Mononuclear cell (primary cell): ENCODE results near the gene ARHGEF26. TPM values are rescaled to one million over a fixed set of nuclear protein-coding genes. Genes with fewer than 3 reads are reported as not detected.
"Not testable (repeated sequence)": the region's sequence is repeated elsewhere in the genome, so short reads cannot be mapped to it uniquely, and the experiment has no call there.

Source experiments
- H3K27me3 ChIP-seq: 2 replicates; pipeline ENCODE4 v1.6.0; 2011; ENCODE audit warnings: low read length, control low read depth; ENCODE audit not compliant: insufficient read depth
- H3K4me1 ChIP-seq: 2 replicates; pipeline ENCODE4 v1.5.1; 2011; ENCODE audit warnings: mild to moderate bottlenecking, low read length, control low read depth; ENCODE audit not compliant: insufficient read depth
- H3K4me3 ChIP-seq: 2 replicates; pipeline ENCODE4 v1.5.1; 2011; ENCODE audit warnings: mild to moderate bottlenecking, low read length, moderate library complexity
- H3K9me3 ChIP-seq: 2 replicates; pipeline ENCODE4 v1.5.1; 2011; ENCODE audit warnings: low read depth, mild to moderate bottlenecking, control low read depth, low read length
- total RNA-seq: library from RNA; depleted of rRNA; stranded (reverse); fragments of >200 nt; gene quantifications from one replicate; pipeline ENCODE4 v1.2.3, GENCODE V29; 2012

The ARHGEF26 gene, protein sequence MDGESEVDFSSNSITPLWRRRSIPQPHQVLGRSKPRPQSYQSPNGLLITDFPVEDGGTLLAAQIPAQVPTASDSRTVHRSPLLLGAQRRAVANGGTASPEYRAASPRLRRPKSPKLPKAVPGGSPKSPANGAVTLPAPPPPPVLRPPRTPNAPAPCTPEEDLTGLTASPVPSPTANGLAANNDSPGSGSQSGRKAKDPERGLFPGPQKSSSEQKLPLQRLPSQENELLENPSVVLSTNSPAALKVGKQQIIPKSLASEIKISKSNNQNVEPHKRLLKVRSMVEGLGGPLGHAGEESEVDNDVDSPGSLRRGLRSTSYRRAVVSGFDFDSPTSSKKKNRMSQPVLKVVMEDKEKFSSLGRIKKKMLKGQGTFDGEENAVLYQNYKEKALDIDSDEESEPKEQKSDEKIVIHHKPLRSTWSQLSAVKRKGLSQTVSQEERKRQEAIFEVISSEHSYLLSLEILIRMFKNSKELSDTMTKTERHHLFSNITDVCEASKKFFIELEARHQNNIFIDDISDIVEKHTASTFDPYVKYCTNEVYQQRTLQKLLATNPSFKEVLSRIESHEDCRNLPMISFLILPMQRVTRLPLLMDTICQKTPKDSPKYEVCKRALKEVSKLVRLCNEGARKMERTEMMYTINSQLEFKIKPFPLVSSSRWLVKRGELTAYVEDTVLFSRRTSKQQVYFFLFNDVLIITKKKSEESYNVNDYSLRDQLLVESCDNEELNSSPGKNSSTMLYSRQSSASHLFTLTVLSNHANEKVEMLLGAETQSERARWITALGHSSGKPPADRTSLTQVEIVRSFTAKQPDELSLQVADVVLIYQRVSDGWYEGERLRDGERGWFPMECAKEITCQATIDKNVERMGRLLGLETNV
- 0.21 TPM for total RNA-seq

DNA sequence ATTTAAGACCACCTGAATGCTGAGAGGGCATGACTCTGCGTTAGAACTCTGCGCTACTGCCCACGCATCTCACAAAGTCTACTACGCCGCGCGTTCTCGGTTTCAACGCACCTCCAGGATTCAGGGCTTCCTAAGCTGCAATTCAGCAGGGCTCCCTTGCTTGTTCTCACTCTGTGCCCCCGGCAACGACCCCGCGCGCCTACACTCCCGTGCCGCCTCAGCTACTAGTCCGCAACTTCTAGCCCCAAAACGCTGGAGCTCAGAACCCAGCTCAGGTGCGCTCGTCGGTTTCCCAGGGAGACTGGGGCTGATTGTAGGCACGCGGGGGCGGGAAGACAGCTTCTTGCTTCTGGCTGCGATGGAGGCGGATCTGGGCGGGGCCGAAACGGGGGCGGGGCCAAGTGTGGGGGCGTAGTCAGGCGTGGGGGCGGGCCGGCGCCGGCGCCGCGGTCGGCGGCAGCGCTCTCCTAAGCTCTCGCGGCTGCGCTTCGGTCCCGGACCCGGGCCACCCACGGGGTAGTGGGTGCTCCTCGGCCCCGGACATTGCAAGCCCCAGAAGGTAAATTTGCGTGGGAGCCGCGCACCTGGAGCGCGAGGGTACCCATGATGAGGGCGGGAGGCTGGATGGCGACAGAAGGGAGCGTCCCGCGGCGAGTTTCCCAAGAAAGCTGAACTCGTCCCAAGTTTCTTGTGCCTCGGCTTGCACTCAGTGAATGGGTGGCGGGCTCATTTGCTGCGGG is at the start of gene ARHGEF26:
Gene ARHGEF26, plus strand, starts transcription at position 430 of the 740 bp plus-strand sequence. CDS start 603 bp downstream, outside the sequence.
- Histone ChIP-seq H3K9me3 (no peaks in the 10 kb centered on the region), H3K4me1 (peaks cover 20% of the 10 kb centered on the region), H3K4me3 (peak within 1 kb of the TSS; percentile 42), H3K27me3 (peaks cover 59% of the 10 kb centered on the region)

DNA sequence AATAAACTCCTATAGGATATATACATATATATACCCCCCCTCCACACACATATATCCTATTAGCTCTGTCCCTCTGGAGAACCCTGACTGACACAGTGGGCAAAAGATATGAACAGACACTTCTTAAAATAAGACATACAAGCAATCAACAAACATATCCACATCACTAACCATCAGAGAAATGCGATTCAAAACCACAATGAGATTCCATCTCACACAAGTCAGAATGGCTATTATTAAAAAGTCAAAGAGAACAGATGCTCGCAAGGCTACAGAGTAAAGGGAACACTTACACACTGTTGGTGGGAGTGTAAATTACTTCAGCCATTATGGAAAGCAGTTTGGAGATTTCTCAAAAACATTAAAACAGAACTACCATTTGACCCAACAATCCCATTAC is 46.2 kb upstream of the ARHGEF26 start:
- no peaks in the 10 kb centered on the region for H3K4me1 ChIP-seq
- H3K27me3 ChIP-seq = no peaks in the 10 kb centered on the region
- H3K9me3 ChIP-seq = no peaks in the 10 kb centered on the region
- H3K4me3 ChIP-seq = no peak overlapping the region

DNA sequence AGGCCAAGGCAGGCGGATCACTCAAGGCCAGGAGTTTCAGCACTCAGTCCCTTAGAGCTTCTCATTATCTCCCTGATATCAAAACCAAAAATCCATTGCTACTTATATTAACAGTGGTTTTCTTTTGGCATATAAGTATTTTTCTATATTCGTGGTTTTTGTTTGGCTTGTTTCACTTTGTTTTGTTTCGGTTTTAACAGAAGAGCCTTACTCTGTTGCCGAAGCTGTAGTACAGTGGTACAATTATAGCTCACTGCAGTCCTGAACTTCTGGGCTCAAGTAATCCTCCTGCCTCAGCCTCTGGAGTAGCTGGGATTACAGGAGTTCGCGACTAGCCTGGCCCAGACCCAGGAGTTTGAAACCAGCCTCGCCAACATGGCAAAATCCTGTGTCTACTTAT is 42.5 kb upstream of the ARHGEF26 start:
- Histone ChIP-seq H3K9me3 (no peaks in the 10 kb centered on the region), H3K27me3 (no peaks in the 10 kb centered on the region), H3K4me1 (no peaks in the 10 kb centered on the region), H3K4me3 (no peak overlapping the region)

DNA sequence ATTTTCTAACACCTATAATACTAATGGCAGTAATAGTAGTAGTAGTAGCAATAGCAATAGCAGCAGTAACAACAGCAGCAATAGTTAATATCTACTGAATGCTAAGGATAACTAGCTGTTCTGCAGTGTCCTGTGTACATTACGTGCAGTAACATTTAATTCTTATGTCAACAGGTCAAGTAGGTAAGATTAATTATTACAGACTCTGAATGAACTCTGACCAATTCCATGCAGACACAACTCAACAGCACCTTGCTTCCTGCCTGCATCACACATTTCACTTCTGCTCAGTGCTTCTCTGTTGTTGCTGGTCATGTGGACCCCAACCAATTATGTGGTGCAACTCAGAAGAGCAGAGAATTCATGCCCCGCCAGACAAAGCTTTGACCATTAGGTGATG is 39.9 kb upstream of the ARHGEF26 start:
- H3K27me3 ChIP-seq = no peaks in the 10 kb centered on the region
- H3K4me1 ChIP-seq = no peaks in the 10 kb centered on the region
- no peak overlapping the region for H3K4me3 ChIP-seq
- no peaks in the 10 kb centered on the region for H3K9me3 ChIP-seq

DNA sequence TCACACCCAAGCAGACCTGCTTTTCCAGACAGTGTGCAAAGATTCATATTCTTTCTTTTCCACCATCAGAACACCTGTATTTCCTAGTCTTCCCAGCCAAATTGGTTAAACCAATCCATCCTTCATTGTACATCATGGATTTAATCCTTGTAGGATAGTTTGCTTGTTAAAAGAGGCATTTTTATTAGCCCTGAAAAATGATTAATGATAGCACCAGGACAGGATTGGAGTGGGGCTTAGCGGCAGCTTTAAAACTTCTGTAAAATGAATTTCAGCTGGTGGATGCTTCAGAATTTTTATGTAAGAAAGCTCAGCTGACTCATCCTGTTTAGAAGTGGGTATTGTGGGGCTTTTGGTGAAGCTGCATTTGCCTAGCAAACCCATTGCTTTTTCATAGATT is 36.1 kb upstream of the ARHGEF26 start:
- no peaks in the 10 kb centered on the region for H3K4me1 ChIP-seq
- H3K27me3 ChIP-seq = no peaks in the 10 kb centered on the region
- H3K9me3 ChIP-seq = no peaks in the 10 kb centered on the region
- no peak overlapping the region for H3K4me3 ChIP-seq

DNA sequence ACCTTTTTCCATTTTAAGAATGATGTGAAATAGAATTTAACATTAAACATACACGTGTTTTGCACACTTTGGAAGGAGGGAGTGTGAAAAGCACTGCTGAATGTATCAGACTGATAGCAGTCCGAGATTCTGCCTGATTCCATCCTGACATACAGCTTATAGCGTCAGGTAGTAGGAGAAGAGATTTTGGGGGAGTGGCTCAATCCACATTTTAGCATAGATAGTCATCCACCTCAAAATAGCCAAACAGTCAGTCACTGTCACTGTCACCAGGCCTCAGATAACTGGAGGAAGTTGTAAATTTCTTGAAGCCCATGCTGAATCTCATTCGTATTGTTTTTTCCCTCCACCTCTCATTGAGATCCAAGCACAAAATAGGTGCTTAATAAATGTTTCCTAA is 35.4 kb upstream of the ARHGEF26 start:
- Histone ChIP-seq H3K4me3 (no peak overlapping the region), H3K27me3 (no peaks in the 10 kb centered on the region), H3K9me3 (no peaks in the 10 kb centered on the region), H3K4me1 (no peaks in the 10 kb centered on the region)

DNA sequence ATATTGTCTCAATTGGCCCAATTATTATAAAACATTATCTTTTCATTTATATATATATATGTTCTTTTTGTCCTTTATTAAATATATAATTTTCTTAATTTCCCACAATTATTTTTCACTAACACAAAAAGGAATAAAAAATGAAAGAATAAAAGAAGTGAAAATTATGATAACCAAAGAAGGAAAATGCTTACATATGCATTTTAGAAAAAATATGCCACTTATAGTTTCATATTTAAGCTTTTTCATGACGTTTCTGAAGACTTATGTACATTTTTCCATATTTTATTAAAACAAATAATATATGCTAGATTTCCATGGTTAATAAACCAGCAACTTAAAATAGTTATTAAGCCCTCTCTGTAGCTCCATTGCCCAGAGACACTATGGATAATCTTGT is 34.9 kb upstream of the ARHGEF26 start:
- H3K4me1 ChIP-seq = no peaks in the 10 kb centered on the region
- no peak overlapping the region for H3K4me3 ChIP-seq
- H3K27me3 ChIP-seq = no peaks in the 10 kb centered on the region
- H3K9me3 ChIP-seq = no peaks in the 10 kb centered on the region

DNA sequence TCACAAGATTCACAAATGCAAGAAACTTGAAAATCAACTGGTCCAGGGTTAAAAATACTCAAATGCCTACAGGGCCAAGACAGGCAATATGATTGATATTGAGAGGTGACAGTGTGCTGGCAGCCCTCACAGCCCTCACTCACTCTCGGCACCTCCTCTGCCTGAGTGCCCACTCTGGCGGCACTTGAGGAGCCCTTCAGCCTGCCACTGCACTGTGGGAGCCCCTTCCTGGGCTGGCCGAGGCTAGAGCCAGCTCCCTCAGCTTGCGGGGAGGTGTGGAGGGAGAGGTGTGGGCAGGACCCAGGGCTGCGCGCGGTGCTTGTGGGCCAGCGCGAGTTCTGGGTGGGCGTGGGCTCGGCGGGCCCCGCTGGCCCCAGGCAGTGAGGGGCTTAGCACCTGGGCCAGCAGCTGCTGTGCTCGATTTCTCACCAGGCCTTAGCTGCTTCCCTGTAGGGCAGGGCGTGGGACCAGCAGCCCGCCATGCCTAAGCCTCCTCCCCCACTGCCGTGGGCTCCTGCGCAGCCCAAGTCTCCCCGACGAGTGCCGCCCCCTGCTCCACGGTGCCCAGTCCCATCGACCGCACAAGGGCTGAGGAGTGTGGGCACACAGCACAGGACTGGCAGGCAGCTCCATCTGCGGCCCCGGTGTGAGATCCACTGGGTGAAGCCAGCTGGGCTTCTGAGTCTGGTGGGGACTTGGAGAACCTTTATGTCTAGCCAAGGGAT is 33.3 kb upstream of the ARHGEF26 start:
- H3K4me3 ChIP-seq, H3K4me1 ChIP-seq, H3K9me3 ChIP-seq, H3K27me3 ChIP-seq: not testable (repeated sequence)

DNA sequence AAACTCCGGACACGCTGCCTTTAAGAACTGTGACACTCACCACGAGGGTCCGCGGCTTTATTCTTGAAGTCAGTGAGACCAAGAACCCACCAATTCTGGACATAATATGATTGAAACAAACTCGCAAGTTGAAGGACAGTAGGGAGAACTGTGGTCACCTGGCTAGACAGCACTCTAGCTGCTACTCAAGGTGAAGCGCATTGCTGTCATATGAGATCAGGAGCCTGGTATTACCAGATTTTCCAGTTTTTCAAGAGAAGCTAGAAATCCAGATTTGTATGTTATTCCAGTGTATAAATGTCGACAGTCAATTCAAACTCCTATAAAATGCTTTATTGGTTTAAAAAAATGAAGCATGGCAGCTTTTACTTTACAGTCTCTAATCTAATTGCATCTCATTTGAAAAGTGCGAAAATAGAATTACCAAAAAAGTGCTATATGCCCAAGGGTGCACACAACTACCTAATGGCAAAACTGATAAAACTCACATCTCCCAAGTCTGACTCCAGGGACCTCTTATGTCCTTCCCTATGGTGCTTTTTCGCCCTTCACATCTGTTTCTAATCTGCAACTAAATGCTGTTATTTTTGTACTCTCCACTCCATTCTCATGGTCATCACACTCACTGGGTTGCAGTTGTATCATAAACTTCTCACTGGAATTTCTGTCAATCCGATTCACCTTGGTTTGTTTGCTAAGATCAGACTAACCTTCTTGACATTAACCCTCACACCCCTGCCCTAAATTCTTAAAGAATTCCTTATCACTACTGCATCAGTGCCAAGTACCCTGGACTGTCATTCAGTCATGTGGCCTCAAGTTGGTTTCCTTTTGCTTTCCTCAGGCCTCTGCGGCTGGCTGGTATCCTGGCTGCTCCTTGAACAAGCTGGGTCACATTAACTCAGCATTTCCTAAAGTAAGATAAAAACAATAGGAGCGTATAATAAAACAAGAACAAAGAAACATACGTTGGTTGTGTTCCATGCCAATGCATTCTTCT is 31.5 kb upstream of the ARHGEF26 start:
- no peak overlapping the region for H3K4me3 ChIP-seq
- H3K27me3 ChIP-seq = no peaks in the 10 kb centered on the region
- H3K4me1 ChIP-seq = no peaks in the 10 kb centered on the region
- H3K9me3 ChIP-seq = no peaks in the 10 kb centered on the region

DNA sequence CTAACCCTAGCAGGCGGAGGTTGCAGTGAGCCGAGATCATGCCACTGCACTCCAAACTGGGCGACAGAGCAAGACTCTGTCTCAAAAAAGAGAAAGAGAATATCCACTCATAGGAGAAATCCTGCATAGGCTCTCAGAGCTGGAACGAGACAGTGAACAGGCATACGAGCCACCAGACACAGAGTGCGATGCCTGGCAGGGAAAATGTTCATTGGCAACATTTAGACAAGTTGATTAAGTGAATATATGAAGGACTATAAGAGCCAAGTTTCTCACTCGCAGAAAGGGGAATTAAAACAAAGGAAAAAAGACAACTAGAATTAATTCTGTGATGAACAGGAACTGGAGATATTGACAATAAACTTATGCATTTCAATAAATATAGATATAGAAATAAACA is 27.1 kb upstream of the ARHGEF26 start:
- Histone ChIP-seq H3K4me3 (no peak overlapping the region), H3K27me3 (no peaks in the 10 kb centered on the region), H3K4me1 (no peaks in the 10 kb centered on the region), H3K9me3 (no peaks in the 10 kb centered on the region)

DNA sequence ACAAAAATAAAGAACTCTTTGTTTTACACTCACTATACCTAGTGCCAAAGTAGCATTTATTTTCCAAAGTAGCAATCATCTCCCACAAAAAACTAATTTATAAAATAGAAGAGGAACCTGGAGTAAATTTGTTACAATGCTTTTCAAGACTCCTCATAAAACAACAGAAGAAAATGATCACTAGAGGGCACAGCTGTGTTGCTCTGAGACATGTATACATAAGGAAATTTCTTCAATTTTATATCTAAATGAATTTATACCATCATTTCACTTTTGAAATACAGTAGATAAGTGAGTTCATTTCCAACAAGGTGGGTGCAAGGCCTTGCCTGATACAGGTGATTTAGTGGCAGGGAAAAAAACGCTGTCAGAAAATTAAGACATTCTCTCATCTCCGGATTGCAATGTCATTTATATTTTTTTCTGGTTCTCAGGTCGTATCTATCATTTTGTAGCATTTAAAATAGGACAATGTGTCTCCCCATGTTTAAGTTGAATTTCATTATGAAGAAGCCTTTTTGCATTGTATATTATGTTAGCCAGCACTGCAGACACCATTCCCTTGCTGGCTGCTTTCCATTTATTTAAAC is 25.3 kb upstream of the ARHGEF26 start:
- Histone ChIP-seq H3K27me3 (no peaks in the 10 kb centered on the region), H3K4me3 (no peak overlapping the region), H3K4me1 (no peaks in the 10 kb centered on the region), H3K9me3 (no peaks in the 10 kb centered on the region)

DNA sequence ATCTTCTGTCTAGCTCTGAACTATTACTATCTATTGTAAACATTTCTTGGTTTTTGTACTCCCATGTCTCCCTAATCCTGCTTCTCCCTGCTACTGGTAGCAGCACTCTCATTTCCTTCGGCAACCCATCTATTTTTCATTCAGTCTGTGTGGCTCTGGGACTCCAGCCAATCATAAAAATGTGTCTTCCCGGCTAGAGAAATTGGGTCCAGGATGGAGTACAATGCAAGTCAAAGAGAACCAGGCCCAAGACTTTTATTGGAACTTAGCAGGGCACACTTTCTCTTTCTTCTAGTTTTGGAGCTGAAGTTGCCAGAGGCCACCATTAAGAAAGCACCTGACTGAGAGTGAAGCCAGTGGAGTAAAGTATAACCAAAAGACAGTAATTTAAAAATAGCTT is 22.8 kb upstream of the ARHGEF26 start:
- no peak overlapping the region for H3K4me3 ChIP-seq
- no peaks in the 10 kb centered on the region for H3K9me3 ChIP-seq
- H3K27me3 ChIP-seq = no peaks in the 10 kb centered on the region
- no peaks in the 10 kb centered on the region for H3K4me1 ChIP-seq

DNA sequence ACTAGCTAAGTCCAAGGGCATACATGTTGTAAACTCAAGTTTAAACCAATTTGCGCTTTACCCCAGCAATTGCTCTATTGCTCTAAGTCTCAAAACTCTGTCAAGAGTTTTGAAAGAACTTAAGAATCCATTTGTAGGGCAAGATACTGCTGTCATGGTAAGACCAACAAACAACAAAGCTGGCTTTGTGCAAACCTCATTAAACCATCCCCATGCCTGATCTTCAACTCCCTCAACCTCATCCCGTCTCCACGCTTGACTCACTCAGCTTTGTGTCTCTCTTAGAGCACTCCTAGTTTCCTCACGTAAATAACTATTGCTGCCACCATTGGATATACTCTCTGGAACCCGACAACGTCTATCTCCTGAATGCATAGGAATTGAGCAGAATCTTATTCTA is 20.6 kb upstream of the ARHGEF26 start:
- no peaks in the 10 kb centered on the region for H3K4me1 ChIP-seq
- no peaks in the 10 kb centered on the region for H3K27me3 ChIP-seq
- no peaks in the 10 kb centered on the region for H3K9me3 ChIP-seq
- H3K4me3 ChIP-seq = no peak overlapping the region
